ENCODE results near the gene ANKH. TPM values are rescaled to one million over a fixed set of nuclear protein-coding genes. Genes with fewer than 3 reads are reported as not detected.

The ANKH gene
- total RNA-seq, 1 experiment from 2014 or later = 65.2 TPM

- Histone ChIP-seq H2AFZ (ENCODE audit: low read depth, low read length, poor library complexity, severe bottlenecking) (no peak overlapping the region), H3K9ac (ENCODE audit: low read length) (no peak overlapping the region), H3K36me3 (ENCODE audit: control insufficient read depth in 1 of 2, insufficient read depth in 2 of 2, low read length in 2 of 2) (no peaks in the 10 kb centered on the region), H3K27me3 (ENCODE audit: insufficient read depth, low read length) (no peaks in the 10 kb centered on the region), H3K27ac (ENCODE audit: low read depth, low read length) (no peak overlapping the region), H3K79me2 (ENCODE audit: insufficient read depth, low read length) (no peaks in the 10 kb centered on the region), H3K4me1 (ENCODE audit: control insufficient read depth in 1 of 2, insufficient read depth in 2 of 2, low read length in 2 of 2) (peaks cover 23 to 35% of the 10 kb centered on the region in 2 experiments), H4K20me1 (ENCODE audit: insufficient read depth) (no peaks in the 10 kb centered on the region), H3K4me2 (ENCODE audit: low read length) (no peak overlapping the region), H3K4me3 (replicated peaks in 1 of 2; ENCODE audit: low read depth in 1 of 2, low read length in 2 of 2) (no peak overlapping the region), H3K9me2 (ENCODE audit: insufficient read depth) (no peaks in the 10 kb centered on the region), H3K9me3 (ENCODE audit: control insufficient read depth in 1 of 2, insufficient read depth in 1 of 2, low read depth in 1 of 2, low read length in 2 of 2) (no peaks in the 10 kb centered on the region)
- intact Hi-C loops (cut with micrococcal nuclease) = no loop called here
- no TSS peak for BruUV-seq (replicated peaks)
- TF ChIP-seq CEBPB (IDR thresholded peaks at IDR 0.05; ENCODE audit: low read depth) = no peak
- TF ChIP-seq SRF (IDR thresholded peaks at IDR 0.05; ENCODE audit: low read depth) = no peak
- no peak for TF ChIP-seq ZNF274 (IDR thresholded peaks at IDR 0.05; ENCODE audit: low read depth, low read length)
- no peak for TF ChIP-seq ATF3 (IDR thresholded peaks at IDR 0.05)
- no peak for TF ChIP-seq POLR2AphosphoS5 (IDR thresholded peaks at IDR 0.05; ENCODE audit: low read depth, low read length)
- no peak for TF ChIP-seq ZFX (IDR thresholded peaks at IDR 0.05)
- TF ChIP-seq YY1 (IDR thresholded peaks at IDR 0.05; ENCODE audit: extremely low read depth, insufficient replicate concordance, low read depth, low read length) = no peak
- TF ChIP-seq JUND (IDR thresholded peaks at IDR 0.05) = no peak
- TF ChIP-seq POLR2A (IDR thresholded peaks at IDR 0.05; ENCODE audit: borderline replicate concordance, extremely low read depth, insufficient read depth, insufficient read length) = no peak
- no peak for TF ChIP-seq ELF1 (IDR thresholded peaks at IDR 0.05; ENCODE audit: borderline replicate concordance, low read depth)
- TF ChIP-seq EZH2 (IDR thresholded peaks at IDR 0.05) = no peak
- no peak for TF ChIP-seq MAX (IDR thresholded peaks at IDR 0.05)
- TF ChIP-seq CBX3 (IDR thresholded peaks at IDR 0.05; ENCODE audit: low read depth) = no peak
- no peak for TF ChIP-seq SIN3A (IDR thresholded peaks at IDR 0.05; ENCODE audit: low read depth)
- TF ChIP-seq EZH2phosphoT487 (IDR thresholded peaks at IDR 0.05; ENCODE audit: borderline replicate concordance) = no peak
- TF ChIP-seq CTCF (IDR thresholded peaks at IDR 0.05 in 2 of 3, conservative IDR thresholded peaks at IDR 0.05 in 1 of 3; ENCODE audit: borderline replicate concordance in 1 of 3, insufficient read depth in 1 of 3, low read depth in 2 of 3, low read length in 2 of 3) = no peak
- no peak for TF ChIP-seq EGR1 (IDR thresholded peaks at IDR 0.05; ENCODE audit: low read depth)
- TF ChIP-seq FOSL1 (IDR thresholded peaks at IDR 0.05; ENCODE audit: low read depth) = no peak
- ChIA-PET POLR2A (no interaction called here), RAD21 (ENCODE audit: low non-redundant PET in 1 of 2, low total read pairs in 2 of 2, uncharacterized antibody in 2 of 2, unreplicated experiment in 2 of 2) (interaction anchor here in 1 of 2 experiments (0.6 kb wide), 1 partner anchor 35 kb away, joined by 6 read pairs; no protein-coding TSS in a partner anchor), CTCF (interaction anchor here (1.3 kb wide), 1 partner anchor 158 kb away, joined by 3 read pairs; no protein-coding TSS in a partner anchor)
- ATAC-seq = no peak
- DNase-seq (ENCODE audit: low read depth, low spot score) = no peak
Measured at GRCh38 chr5:14806456-14806855, 65.1 kb downstream of the ANKH start.
